ENCODE data around the gene ING3. TPM values are rescaled to one million over a fixed set of nuclear protein-coding genes. Genes with fewer than 3 reads are reported as not detected.

The ING3 gene
- total RNA-seq, 1 experiment from 2014 or later: 12.6 TPM

GRCh38 chr7:120959929-120960484 is 9.4 kb downstream of the ING3 start (continued):
- TF ChIP-seq STAT6 (CRISPR knock-in tag; conservative IDR thresholded peaks at IDR 0.05; ENCODE audit: low read depth) (no peak), PREB (CRISPR knock-in tag; IDR thresholded peaks at IDR 0.05; ENCODE audit: borderline replicate concordance) (no peak), NFYB (CRISPR knock-in tag; conservative IDR thresholded peaks at IDR 0.05; ENCODE audit: low read depth) (no peak), ZNF512 (CRISPR knock-in tag; IDR thresholded peaks at IDR 0.05; ENCODE audit: borderline replicate concordance) (no peak), FOXK1 (CRISPR knock-in tag; IDR thresholded peaks at IDR 0.05) (no peak), JUN (CRISPR knock-in tag; IDR thresholded peaks at IDR 0.05) (no peak)

GRCh38 chr7:120960714-120961113 is 10.1 kb downstream of the ING3 start:
- POLR2A ChIA-PET: interaction anchor here (1.0 kb wide), 1 partner anchor 9 kb away, joined by 3 read pairs; no protein-coding TSS in a partner anchor
- Mint-ChIP-seq H3K4me3 (no peak overlapping the region), H3K9me3 (peaks cover 4% of the 10 kb centered on the region; the same call in 1 of the 2 replicates), H3K27ac (no peak overlapping the region), H3K4me1 (peaks cover 35% of the 10 kb centered on the region), H3K27me3 (ENCODE audit: low read depth) (no peaks in the 10 kb centered on the region), H3K36me3 (peaks cover 18% of the 10 kb centered on the region)
- ATAC-seq (no peak), DNase-seq (ENCODE audit: low spot score) (no peak)
- CTCF ChIA-PET: interaction anchor here (1.2 kb wide), 1 partner anchor 168 kb away, joined by 3 read pairs; no protein-coding TSS in a partner anchor
- TF ChIP-seq MXD4 (CRISPR knock-in tag; IDR thresholded peaks at IDR 0.05; ENCODE audit: borderline replicate concordance) (no peak), TP53 (CRISPR knock-in tag; IDR thresholded peaks at IDR 0.05) (no peak), PREB (CRISPR knock-in tag; IDR thresholded peaks at IDR 0.05; ENCODE audit: borderline replicate concordance) (no peak), ZBTB21 (CRISPR knock-in tag; IDR thresholded peaks at IDR 0.05; ENCODE audit: borderline replicate concordance) (no peak), SMAD4 (CRISPR knock-in tag; IDR thresholded peaks at IDR 0.05) (no peak), ZNF396 (CRISPR knock-in tag; IDR thresholded peaks at IDR 0.05; ENCODE audit: borderline replicate concordance) (no peak), TCF7 (CRISPR knock-in tag; IDR thresholded peaks at IDR 0.05; ENCODE audit: low read depth) (no peak), ESRRA (CRISPR knock-in tag; IDR thresholded peaks at IDR 0.05; ENCODE audit: borderline replicate concordance) (no peak), ZNF232 (CRISPR knock-in tag; IDR thresholded peaks at IDR 0.05) (no peak), STAT6 (CRISPR knock-in tag; conservative IDR thresholded peaks at IDR 0.05; ENCODE audit: low read depth) (no peak)
- TF ChIP-seq, protein P1, sequence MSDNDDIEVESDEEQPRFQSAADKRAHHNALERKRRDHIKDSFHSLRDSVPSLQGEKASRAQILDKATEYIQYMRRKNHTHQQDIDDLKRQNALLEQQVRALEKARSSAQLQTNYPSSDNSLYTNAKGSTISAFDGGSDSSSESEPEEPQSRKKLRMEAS (CRISPR knock-in tag; IDR thresholded peaks at IDR 0.05): no peak
- TF ChIP-seq, protein P2, sequence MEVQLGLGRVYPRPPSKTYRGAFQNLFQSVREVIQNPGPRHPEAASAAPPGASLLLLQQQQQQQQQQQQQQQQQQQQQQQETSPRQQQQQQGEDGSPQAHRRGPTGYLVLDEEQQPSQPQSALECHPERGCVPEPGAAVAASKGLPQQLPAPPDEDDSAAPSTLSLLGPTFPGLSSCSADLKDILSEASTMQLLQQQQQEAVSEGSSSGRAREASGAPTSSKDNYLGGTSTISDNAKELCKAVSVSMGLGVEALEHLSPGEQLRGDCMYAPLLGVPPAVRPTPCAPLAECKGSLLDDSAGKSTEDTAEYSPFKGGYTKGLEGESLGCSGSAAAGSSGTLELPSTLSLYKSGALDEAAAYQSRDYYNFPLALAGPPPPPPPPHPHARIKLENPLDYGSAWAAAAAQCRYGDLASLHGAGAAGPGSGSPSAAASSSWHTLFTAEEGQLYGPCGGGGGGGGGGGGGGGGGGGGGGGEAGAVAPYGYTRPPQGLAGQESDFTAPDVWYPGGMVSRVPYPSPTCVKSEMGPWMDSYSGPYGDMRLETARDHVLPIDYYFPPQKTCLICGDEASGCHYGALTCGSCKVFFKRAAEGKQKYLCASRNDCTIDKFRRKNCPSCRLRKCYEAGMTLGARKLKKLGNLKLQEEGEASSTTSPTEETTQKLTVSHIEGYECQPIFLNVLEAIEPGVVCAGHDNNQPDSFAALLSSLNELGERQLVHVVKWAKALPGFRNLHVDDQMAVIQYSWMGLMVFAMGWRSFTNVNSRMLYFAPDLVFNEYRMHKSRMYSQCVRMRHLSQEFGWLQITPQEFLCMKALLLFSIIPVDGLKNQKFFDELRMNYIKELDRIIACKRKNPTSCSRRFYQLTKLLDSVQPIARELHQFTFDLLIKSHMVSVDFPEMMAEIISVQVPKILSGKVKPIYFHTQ (CRISPR knock-in tag; IDR thresholded peaks at IDR 0.05): no peak
- TF ChIP-seq, protein P3, sequence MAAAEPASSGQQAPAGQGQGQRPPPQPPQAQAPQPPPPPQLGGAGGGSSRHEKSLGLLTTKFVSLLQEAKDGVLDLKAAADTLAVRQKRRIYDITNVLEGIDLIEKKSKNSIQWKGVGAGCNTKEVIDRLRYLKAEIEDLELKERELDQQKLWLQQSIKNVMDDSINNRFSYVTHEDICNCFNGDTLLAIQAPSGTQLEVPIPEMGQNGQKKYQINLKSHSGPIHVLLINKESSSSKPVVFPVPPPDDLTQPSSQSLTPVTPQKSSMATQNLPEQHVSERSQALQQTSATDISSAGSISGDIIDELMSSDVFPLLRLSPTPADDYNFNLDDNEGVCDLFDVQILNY (CRISPR knock-in tag; IDR thresholded peaks at IDR 0.05): no peak
- TF ChIP-seq, protein P4, sequence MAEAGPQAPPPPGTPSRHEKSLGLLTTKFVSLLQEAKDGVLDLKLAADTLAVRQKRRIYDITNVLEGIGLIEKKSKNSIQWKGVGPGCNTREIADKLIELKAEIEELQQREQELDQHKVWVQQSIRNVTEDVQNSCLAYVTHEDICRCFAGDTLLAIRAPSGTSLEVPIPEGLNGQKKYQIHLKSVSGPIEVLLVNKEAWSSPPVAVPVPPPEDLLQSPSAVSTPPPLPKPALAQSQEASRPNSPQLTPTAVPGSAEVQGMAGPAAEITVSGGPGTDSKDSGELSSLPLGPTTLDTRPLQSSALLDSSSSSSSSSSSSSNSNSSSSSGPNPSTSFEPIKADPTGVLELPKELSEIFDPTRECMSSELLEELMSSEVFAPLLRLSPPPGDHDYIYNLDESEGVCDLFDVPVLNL (CRISPR knock-in tag; IDR thresholded peaks at IDR 0.05; ENCODE audit: borderline replicate concordance, low read depth): no peak
